Astrocyte (in vitro differentiated cells and primary cell): ENCODE results near the gene NAGLU. TPM values are rescaled to one million over a fixed set of nuclear protein-coding genes. Genes with fewer than 3 reads are reported as not detected.

Experiments
- DNase-seq: peaks from one replicate; pipeline ENCODE4 v3.0.0-alpha.2; 2010; ENCODE audit warnings: low read depth
- FAIRE-seq: peaks from 2 replicates; lab custom pipeline; 2011; peaks lifted over from hg19 to GRCh38; lab: Jason Lieb, UNC
- H2AFZ ChIP-seq: 2 replicates; pipeline ENCODE4 v1.6.0; 2012; ENCODE audit warnings: low read depth, low read length, inconsistent platforms
- H3K27ac ChIP-seq: 2 replicates; pipeline ENCODE4 v1.5.1; 2011; ENCODE audit warnings: low read depth, low read length, inconsistent platforms
- H3K27me3 ChIP-seq: 2 replicates; pipeline ENCODE4 v1.6.0; 2011; ENCODE audit warnings: low read length, inconsistent platforms; ENCODE audit not compliant: insufficient read depth
- H3K36me3 ChIP-seq: 2 replicates; pipeline ENCODE4 v1.5.1; 2011; ENCODE audit warnings: low read length, inconsistent platforms; ENCODE audit not compliant: insufficient read depth
- H3K4me1 ChIP-seq: 2 replicates; pipeline ENCODE4 v1.5.1; 2011; ENCODE audit warnings: low read length, inconsistent platforms; ENCODE audit not compliant: insufficient read depth
- H3K4me2 ChIP-seq: 2 replicates; pipeline ENCODE4 v1.6.0; 2012; ENCODE audit warnings: low read length, inconsistent platforms
- H3K4me3 ChIP-seq: 2 replicates; pipeline ENCODE4 v1.5.1; 2011; ENCODE audit warnings: low read depth, mild to moderate bottlenecking, low read length, inconsistent platforms; ENCODE audit not compliant: insufficient read depth
- H3K79me2 ChIP-seq: 2 replicates; pipeline ENCODE4 v1.6.0; 2012; ENCODE audit warnings: mild to moderate bottlenecking, low read length, inconsistent platforms; ENCODE audit not compliant: insufficient read depth
- H3K9ac ChIP-seq: 2 replicates; pipeline ENCODE4 v1.6.0; 2012; ENCODE audit warnings: mild to moderate bottlenecking, low read length, inconsistent platforms
- H3K9me3 ChIP-seq: 2 replicates; pipeline ENCODE4 v1.5.1; 2012; ENCODE audit warnings: low read depth, mild to moderate bottlenecking, low read length, inconsistent platforms; ENCODE audit not compliant: insufficient read depth
- H4K20me1 ChIP-seq: 2 replicates; pipeline ENCODE4 v1.6.0; 2012; ENCODE audit warnings: low read length, inconsistent platforms; ENCODE audit not compliant: insufficient read depth
- H3K27ac Mint-ChIP-seq: one replicate; pipeline ENCODE4 v1.8.0; 2021; ENCODE audit warnings: mild to moderate bottlenecking, mixed read lengths; ENCODE audit not compliant: unreplicated experiment
- H3K27me3 Mint-ChIP-seq: one replicate; pipeline ENCODE4 v1.8.0; 2021; ENCODE audit warnings: low read depth, mixed read lengths; ENCODE audit not compliant: unreplicated experiment
- H3K36me3 Mint-ChIP-seq: one replicate; pipeline ENCODE4 v1.8.0; 2021; ENCODE audit warnings: low read depth, mixed read lengths; ENCODE audit not compliant: unreplicated experiment
- H3K4me1 Mint-ChIP-seq: one replicate; pipeline ENCODE4 v1.8.0; 2021; ENCODE audit warnings: low read depth, mixed read lengths; ENCODE audit not compliant: unreplicated experiment
- H3K4me3 Mint-ChIP-seq: one replicate; pipeline ENCODE4 v1.8.0; 2021; ENCODE audit warnings: mild to moderate bottlenecking, moderate library complexity, mixed read lengths; ENCODE audit not compliant: unreplicated experiment
- H3K9me3 Mint-ChIP-seq: one replicate; pipeline ENCODE4 v1.8.0; 2021; ENCODE audit warnings: mild to moderate bottlenecking, mixed read lengths; ENCODE audit not compliant: unreplicated experiment
- CTCF ChIP-seq: IDR thresholded peaks from 2 replicates; pipeline ENCODE4 v1.5.1; 2011; ENCODE audit warnings: low read depth, mild to moderate bottlenecking, inconsistent platforms, low read length, moderate library complexity; ENCODE audit not compliant: insufficient read depth
- EZH2 ChIP-seq: IDR thresholded peaks from 2 replicates; pipeline ENCODE4 v1.6.1; 2012; ENCODE audit warnings: mild to moderate bottlenecking, low read length, inconsistent platforms; ENCODE audit not compliant: insufficient read depth
- total RNA-seq: library from RNA; stranded (reverse); gene quantifications from 2 replicates; pipeline ENCODE4 v1.2.1, GENCODE V29; 2021

The NAGLU gene
- total RNA-seq, 1 donor from 2014 or later = 19.3 TPM

GRCh38 chr17:42563950-42564349 lies 27.9 kb downstream of the NAGLU start:
- Histone ChIP-seq H3K36me3 (peaks cover 15% of the 10 kb centered on the region), H4K20me1 (peaks cover 7% of the 10 kb centered on the region), H3K9me3 (no peaks in the 10 kb centered on the region), H3K4me2 (peak overlapping the region; percentile 95), H3K4me1 (peaks cover 32% of the 10 kb centered on the region), H3K27me3 (no peaks in the 10 kb centered on the region), H2AFZ (no peak overlapping the region), H3K9ac (peak overlapping the region; percentile 96), H3K27ac (no peak overlapping the region), H3K79me2 (peaks cover 54% of the 10 kb centered on the region), H3K4me3 (no peak overlapping the region)
- Mint-ChIP-seq H3K36me3 (peaks cover 8% of the 10 kb centered on the region), H3K9me3 (no peaks in the 10 kb centered on the region), H3K4me1 (peaks cover 22% of the 10 kb centered on the region), H3K27ac (no peak overlapping the region), H3K4me3 (peak overlapping the region; percentile 92), H3K27me3 (no peaks in the 10 kb centered on the region)
- FAIRE-seq (no peak), DNase-seq (no peak)
- TF ChIP-seq CTCF = no peak
- TF ChIP-seq EZH2 = no peak

- Histone ChIP-seq H3K36me3 (peaks cover 25% of the 10 kb centered on the region), H3K4me3 (no peak overlapping the region), H3K27me3 (no peaks in the 10 kb centered on the region), H3K9me3 (no peaks in the 10 kb centered on the region), H3K9ac (no peak overlapping the region), H3K4me1 (peaks cover 37% of the 10 kb centered on the region), H2AFZ (no peak overlapping the region), H3K79me2 (peaks cover 64% of the 10 kb centered on the region), H3K27ac (no peak overlapping the region), H4K20me1 (peaks cover 13% of the 10 kb centered on the region), H3K4me2 (no peak overlapping the region)
- no peak for FAIRE-seq
- Mint-ChIP-seq H3K36me3 (peaks cover 15% of the 10 kb centered on the region), H3K9me3 (no peaks in the 10 kb centered on the region), H3K27me3 (no peaks in the 10 kb centered on the region), H3K27ac (no peak overlapping the region), H3K4me1 (peaks cover 25% of the 10 kb centered on the region), H3K4me3 (no peak overlapping the region)
- no peak for TF ChIP-seq EZH2
- no peak for TF ChIP-seq CTCF
- DNase-seq = no peak
Measured at GRCh38 chr17:42564815-42565522, 28.9 kb downstream of the NAGLU start.
